ENCODE data around the gene RAP1GDS1.

GRCh38 chr4:98421111-98421510 is 159.9 kb downstream of the RAP1GDS1 start:
- TF ChIP-seq EZH2 (IDR thresholded peaks at IDR 0.05; ENCODE audit: low read length) = no peak
- TF ChIP-seq, protein P1, sequence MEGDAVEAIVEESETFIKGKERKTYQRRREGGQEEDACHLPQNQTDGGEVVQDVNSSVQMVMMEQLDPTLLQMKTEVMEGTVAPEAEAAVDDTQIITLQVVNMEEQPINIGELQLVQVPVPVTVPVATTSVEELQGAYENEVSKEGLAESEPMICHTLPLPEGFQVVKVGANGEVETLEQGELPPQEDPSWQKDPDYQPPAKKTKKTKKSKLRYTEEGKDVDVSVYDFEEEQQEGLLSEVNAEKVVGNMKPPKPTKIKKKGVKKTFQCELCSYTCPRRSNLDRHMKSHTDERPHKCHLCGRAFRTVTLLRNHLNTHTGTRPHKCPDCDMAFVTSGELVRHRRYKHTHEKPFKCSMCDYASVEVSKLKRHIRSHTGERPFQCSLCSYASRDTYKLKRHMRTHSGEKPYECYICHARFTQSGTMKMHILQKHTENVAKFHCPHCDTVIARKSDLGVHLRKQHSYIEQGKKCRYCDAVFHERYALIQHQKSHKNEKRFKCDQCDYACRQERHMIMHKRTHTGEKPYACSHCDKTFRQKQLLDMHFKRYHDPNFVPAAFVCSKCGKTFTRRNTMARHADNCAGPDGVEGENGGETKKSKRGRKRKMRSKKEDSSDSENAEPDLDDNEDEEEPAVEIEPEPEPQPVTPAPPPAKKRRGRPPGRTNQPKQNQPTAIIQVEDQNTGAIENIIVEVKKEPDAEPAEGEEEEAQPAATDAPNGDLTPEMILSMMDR (optimal IDR thresholded peaks at IDR 0.05 in 1 of 3, IDR thresholded peaks at IDR 0.05 in 1 of 3, conservative IDR thresholded peaks at IDR 0.05 in 1 of 3; ENCODE audit: extremely low read depth in 1 of 3, insufficient read depth in 2 of 3, low read length in 3 of 3) = no peak
